GM18868 (cell line): ENCODE results near the gene MNAT1.
"Not testable (repeated sequence)": the region's sequence is repeated elsewhere in the genome, so short reads cannot be mapped to it uniquely, and the experiment has no call there.

Source experiments
- ATAC-seq: cut with Tn5 transposase; IDR thresholded peaks from one replicate; pipeline ENCODE4 v1.9.1; 2021; ENCODE audit warnings: mild to moderate bottlenecking, moderate library complexity; ENCODE audit not compliant: unreplicated experiment

The MNAT1 gene

DNA sequence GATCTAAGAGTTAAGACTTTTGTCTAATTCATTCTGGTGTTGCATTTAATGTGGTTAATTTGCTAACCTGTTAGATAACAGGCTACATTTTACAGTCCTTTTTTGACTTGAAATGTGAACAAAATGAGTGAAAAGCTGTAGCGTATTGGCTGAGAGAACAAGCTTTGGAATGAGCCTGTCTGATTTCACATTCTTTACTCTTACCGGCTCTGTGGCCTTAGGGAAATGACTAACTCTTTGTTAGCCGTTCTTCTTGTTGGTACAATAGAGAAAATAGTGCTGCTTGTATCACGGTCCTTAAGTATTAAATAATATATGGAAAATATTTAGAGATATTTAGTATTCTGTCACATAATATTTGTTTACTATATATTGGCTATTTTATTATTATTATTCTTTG lies 1.9 kb downstream of the MNAT1 start:
- ATAC-seq: no peak

DNA sequence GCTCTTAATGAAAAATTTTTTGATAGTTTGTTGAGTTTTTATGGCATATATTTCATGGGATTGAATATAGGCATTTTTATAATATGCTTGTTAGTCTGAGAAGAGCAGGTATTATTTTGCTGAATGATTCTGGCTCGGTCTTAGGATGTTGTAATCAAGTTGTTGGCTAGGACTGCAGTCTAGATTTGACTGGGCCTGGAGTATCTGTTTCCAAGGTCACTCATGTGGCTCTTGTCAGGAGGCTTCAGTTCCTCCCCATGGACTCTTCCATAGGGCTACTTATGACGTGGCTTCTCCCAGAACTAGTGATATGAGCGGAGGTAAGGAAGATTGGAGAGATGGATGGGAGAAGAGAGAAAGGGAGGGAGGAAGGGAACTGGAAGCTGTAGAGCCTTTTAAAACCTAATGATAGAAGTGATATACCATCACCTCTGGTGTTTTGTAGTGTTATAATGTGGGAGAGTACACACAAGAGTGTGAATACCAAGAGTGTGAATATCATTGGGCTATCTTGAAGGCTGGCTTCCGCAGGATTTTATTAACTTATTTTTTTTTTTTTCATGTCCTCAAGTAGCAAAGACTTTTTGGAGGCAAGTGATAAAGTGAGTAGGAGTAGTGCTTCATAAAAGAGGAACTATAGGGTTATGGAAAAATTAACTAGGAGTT lies 4.4 kb downstream of the MNAT1 start:
- no peak for ATAC-seq

DNA sequence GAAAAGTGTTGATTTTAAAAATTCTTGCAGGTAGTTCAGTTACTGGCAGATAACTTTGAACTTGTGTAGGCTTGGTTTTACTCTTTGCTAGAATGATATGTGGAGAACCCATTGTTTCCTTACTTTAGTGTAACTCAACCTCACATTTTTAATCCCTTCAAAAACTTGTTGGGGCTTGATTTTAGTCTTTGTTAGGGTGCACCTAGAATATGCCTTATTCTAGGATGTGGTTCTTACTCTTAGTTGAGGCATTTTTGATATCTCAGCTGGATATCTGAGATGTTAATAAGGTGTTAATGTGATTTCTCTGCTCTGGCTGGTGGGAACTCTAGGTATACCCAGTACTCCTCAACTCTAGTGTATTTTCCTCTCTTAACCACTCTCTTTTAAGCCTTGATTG lies 10.0 kb downstream of the MNAT1 start:
- ATAC-seq: no peak

DNA sequence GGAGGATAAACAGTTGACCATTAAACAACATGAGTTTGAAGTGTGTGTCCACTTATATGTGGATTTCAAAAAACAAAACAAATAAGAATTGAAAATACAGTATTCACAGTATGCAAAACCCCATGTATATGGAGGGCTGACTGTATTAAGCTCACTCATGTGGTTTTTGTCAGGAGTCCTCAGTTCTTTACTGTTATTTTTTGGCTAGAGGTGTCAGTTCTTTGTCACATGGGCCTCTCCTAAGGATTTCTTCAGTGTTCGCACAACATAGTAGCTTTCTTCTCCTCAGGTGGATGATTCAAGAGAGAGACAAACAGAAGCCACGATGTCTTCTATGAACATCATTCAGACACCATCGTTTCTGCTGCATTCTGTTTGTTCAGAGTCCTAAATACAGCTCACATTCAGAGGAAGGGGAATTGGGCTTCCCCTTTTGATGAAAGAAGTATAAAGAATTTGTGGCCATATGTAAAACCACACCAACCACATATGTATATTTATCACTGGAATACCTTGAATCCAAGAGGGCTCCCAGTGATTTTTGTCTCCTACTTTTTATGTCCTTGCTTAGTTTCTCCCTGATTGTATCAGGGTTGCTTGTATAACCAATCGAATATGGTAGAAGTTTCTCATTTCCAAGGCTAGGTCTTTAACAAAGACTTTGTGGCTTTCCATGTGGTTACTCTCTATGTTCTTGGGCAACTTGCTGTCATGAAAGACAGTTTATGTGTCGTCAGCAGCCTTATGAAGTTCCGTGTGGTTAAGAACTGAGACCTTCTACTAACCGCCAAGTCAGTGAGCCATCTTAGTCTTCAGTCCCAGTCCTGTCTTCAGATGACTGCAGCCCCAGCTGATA lies 18.9 kb downstream of the MNAT1 start:
- peak; percentile 99 for ATAC-seq

DNA sequence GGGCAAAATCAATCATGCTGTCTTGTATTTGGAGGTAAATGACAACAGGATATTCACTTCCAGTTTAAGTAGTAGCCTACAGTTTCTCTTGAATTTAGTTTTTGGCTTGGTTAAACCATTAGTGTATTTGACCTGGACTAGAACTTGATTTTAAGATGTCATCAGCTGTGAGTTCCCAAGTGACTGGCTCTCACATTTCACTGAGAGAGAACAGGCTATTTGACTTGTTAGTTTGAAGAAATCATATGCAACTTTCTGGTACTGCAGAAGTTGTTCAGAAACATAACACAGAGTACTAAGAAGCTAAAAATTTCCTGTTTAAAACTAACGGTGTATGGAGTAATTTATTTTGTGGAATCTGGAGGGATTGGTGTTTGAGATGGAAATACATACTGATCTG lies 22.3 kb downstream of the MNAT1 start:
- no peak for ATAC-seq

DNA sequence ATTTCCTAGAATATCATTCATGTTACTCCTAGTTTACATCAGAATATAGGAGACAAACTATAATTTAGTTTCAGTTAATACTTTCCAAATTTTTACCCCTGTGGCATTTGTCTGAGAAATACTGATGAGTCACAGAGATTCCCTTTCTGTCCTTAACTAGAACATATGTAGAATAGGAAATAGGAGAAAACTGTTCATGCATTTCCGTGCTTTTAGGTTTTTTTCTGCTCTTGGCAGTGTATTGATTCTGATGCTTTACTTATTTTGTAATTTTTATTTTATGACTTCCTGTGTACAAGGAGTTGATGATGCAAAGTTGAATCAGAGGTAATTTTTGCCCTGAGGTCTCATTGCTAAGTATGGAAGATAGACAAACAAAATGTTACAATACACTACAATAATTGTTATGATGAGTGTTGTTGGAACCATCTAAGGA lies 23.0 kb downstream of the MNAT1 start:
- no peak for ATAC-seq

DNA sequence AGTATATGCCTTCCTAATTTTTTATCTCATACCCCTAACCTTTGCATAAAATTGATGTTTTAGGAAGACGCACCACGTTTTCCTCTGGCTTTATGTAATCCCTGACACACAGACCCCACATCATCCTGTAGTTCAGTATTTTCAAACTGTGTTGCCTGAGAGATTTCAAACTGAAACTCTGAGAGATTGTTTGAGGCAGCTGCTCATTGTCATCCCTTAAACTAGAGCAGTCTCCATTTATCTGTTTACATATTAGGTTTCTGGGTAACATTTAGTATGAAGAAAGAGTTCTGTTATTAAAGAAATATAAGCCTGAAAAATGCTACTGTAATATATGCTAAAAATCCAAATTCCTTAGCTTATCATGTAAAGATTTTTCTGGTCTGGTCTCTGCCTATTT lies 24.3 kb downstream of the MNAT1 start:
- no peak for ATAC-seq

DNA sequence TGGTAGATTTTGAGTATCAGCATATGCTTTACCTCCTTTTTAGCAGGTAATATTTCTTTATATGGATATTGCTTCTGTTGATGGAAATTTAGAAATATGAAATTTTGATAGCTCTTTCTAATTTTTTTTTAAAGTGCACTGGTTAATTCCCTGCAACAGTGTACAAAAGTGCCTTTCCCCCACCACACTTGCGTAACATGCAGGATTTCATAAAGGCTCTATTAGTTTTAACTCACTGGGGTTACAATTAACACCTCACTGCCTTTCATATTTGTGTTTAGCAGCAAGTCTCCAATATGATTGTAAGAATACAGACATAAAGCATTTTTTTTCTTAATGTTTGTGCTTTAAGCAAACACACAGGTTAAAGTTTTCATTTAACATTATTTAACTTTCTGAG lies 25.6 kb downstream of the MNAT1 start:
- no peak for ATAC-seq

DNA sequence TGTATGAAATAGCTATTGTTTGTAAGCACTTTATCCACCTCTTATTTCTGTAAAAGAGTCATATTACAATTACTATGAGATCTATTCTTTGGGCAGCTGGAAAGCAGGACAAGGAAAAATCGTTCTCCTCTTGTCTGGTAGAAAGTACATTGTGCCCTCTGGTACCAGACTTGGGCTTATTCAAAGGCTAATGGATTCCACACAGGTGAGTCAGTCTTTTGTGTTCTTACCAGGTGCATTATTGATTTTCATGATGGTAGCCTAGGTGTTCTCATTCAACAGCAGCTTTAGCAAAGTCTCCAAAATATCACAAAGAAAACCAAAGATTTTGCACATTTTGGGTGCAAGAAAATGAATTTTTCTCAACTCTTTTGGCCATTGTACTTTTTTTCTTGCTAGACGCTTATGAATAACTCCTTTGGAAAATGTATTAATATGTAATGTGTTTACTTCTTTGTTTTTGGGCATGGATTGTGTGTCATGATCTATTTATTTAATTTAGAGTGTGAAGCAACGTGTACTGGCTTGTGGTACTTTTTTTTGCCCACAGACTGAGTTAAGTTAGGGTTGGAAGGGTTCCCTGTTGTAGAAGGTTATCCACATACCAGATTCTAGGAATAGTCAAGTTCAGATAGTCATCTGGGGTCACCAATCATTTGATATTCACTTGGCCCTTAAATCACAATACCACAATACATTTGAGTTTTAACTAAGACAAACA lies 26.2 kb downstream of the MNAT1 start:
- ATAC-seq: no peak

DNA sequence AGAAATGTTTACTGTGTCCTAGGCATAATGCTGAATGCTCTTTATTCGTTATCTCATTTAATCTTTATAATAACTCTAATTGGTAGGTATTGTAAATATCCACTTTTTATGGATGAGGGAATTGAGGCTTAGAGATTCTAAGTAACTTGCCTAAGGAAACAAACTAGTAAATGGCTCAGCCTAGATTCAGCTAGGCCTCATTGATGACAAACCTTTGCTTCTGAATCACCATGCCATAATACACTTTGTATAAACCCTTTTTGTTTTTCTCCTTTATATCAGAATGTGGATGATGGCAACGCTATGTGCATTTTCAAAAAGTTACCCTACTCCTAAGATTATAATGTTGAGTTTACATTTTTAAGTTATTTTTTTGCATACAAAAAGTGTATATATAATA lies 34.0 kb downstream of the MNAT1 start:
- no peak for ATAC-seq

DNA sequence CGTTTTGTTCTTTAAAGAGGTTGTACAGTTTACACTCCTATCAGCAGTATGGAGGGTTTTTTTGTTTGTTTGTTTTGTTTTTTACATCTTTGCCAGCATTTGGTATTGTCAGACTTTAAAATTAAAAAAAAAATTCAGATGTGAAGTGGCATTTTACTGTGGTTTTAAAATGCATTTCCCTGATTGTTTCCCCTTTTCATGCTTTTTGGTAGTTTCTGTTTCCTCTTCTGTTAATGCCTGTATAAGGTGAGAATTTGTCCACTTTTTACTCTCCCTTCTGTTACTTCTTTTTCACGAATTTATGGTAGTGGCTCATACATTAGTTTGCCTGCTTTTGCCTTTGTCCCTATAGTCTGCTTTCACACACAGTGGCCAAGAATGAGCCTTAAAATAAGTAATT lies 36.6 kb downstream of the MNAT1 start:
- ATAC-seq: no peak

DNA sequence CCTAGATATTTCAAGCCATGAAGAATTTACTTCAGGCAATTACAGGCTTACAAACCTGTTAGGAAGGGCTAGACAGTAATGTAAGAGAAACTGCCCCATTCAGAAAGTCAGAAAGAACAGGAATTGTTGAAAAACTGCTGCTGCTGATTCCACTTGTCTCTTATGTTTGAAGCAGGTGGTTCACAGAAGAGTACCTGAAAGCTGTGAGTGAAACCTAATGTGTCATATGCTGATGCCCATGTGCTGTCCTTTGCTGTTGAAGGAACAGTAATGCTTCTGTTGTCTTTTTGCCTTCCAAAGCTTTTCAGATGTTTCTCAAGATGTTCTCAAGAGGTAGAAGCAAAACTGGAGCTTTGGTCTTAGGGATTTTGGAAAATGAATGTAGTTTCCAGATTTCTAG lies 39.0 kb downstream of the MNAT1 start:
- no peak for ATAC-seq

DNA sequence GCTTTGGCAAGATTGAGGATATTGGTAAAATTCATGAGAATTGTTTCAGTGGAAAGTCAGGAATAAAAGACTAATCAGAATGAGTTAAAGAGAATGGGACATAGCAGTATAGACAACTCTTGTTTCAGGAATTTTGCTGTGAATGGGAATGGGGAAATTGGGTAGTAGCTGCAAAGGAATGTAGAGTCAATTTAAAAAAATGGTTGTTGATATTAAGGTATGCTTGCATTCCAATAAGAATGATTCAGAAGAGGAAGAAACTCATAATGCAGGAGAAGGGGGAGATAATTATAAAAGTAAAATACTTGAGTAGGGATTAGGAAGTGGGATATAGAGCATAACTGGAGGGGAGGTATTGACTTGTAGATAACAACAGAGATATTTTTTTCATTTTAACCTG lies 40.7 kb downstream of the MNAT1 start:
- no peak for ATAC-seq

DNA sequence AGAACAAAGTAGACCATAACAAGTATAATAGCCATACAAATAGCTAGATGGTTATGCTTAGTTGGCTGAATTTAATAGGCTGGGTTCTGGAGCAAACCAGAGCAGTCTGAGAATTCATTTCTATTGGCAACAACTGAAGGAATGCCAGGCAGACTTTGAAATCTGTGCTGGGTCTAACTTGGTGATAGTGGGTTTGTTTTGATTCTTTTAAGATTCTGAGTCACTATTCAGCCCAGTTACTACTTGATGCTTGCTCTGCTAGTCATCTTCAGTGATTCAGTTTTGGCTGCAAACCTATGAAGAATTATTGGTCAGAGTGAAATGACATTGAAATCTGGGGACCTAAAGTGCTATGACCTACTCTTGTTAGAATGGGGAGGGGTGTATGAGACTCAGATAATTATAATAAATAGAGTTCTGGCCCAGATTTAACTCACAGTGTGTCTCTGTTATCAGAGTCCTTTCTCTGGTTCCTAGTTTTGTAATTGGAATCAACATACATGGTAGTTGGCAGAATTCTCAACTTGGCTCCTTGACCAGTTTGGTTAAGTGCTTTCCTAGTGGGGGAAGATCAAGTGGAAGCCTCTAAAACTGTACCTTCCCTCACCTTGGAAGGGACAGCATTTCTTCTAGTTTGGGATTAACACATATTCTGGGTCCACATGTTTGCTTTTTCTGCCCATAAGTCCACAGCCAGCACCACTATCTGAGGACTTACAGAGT lies 43.5 kb downstream of the MNAT1 start:
- ATAC-seq: no peak

DNA sequence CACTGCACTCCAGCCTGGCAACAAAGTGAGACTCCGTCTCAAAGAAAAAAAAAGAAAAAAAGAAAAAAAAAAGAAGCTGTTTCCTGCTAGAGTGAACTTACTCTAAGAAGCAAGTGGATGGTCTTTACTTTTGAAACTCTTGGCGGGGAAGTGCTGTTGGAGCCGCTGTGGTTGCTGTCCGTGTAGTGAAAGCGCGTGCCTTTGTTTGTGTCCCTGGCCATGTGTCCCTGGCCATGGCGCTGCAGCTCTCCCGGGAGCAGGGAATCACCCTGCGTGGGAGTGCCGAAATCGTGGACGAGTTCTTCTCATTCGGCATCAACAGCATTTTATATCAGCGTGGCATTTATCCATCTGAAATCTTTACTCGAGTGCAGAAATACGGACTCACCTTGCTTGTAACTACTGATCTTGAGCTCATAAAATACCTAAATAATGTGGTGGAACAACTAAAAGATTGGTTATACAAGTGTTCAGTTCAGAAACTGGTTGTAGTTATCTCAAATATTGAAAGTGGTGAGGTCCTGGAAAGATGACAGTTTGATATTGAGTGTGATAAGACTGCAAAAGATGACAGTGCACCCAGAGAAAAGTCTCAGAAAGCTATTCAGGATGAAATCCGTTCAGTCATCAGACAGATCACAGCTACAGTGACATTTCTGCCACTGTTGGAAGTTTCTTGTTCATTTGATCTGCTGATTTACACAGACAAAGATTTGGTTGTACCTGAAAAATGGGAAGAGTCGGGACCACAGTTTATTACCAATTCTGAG lies 45.4 kb downstream of the MNAT1 start:
- ATAC-seq: not testable (repeated sequence)

DNA sequence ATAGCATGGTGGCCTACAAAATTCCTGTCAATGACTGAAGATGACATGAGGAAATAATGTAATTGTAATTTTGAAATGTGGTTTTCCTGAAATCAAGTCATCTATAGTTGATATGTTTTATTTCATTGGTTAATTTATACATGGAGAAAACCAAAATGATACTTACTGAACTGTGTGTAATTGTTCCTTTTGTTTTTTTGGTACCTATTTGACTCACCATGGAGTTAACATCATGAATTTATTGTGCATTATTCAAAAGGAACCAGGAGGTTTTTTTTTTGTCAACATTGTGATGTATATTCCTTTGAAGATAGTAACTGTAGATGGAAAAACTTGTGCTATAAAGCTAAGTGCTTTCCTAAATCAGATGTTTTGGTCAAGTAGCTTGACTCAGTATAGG lies 46.0 kb downstream of the MNAT1 start:
- not testable (repeated sequence) for ATAC-seq

DNA sequence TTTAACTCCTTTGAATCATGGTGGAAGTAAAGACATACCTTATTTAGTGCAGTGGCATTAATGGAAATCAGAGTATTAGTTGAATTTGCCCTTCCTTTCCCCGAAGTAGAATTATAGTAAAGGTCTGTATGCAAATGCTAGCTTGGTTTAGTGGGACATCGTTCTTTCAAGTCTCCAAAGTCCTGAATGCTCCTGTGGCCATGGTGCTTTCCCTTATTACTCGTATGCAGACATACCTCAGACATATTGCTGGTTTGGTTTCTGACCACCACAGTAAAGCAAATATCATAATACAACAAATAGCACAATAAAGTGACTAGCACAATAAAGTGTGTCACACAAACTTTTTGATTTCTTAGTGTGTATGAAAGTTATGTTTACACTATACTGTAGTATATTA lies 52.3 kb downstream of the MNAT1 start:
- ATAC-seq: no peak

DNA sequence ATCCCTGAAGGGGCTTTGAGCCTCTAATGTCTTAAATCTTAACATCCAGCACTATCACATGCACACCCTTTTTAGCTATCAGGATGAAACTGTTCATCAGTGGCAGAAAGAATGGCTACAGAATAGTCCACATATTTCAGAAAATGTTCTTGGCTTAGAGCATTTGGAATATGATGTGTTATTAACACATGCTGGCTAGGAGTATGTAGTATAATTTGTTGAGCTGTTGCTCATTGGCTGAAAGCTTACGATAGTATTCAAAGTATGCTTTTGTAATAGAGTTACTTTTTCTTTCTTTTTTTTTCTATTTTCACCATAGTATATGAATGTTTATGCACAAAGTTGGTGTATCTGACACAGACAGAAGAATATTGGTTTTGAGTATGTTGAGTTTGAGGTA lies 55.1 kb downstream of the MNAT1 start:
- ATAC-seq: no peak

DNA sequence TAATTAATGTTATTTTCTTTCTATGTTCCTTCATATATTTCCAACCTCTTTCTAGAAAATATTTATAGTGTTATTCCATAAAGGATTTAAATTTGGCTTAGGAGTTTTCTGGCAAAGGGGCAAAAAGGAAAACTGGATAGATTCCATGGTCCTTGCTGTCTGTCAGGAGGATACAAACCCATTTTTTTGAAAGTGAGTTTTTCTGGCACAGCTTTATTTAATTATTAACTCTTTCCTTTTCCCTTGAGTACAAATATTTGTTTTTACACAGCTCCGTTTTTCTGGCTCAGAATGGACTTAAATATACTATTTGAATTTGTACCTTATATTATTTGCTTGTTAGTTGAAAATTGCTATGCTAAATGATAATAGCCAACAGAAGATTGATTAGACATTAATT lies 56.3 kb downstream of the MNAT1 start:
- ATAC-seq: no peak

DNA sequence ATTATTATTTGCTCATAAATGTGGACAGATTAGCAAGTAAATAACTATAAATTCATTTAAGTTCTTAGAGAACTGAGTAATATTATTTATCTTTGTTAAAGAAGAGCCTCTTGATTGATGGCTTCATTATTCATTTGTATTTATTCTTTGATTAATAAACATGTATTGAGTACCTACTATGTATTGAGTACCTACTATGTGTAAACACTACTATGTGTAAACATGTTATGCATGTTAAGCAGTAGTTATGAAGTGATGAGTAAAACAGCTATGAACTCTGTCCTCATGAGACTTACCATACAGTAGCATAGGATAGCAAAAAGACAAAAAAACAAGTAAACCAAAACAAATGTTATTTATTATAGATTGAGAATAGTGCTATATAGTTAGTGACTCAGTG lies 61.9 kb downstream of the MNAT1 start:
- ATAC-seq: no peak
